Stimulated activated CD4-positive, alpha-beta T cell treated with anti-CD3 and anti-CD28 coated beads, Interleukin-1b, Interleukin-23, amount 100 ng/mL, for 24 hours (primary cell): ENCODE data around the gene ICAM5.
"Not testable (repeated sequence)": the region's sequence is repeated elsewhere in the genome, so short reads cannot be mapped to it uniquely, and the experiment has no call there.

Experiments used
- DNase-seq, 4 experiments: peaks; one replicate each; pipeline ENCODE4 v3.0.0-alpha.2; 2020; ENCODE audit warnings: low read depth in 4 of 4, low spot score in 1 of 4

Gene ICAM5

DNA sequence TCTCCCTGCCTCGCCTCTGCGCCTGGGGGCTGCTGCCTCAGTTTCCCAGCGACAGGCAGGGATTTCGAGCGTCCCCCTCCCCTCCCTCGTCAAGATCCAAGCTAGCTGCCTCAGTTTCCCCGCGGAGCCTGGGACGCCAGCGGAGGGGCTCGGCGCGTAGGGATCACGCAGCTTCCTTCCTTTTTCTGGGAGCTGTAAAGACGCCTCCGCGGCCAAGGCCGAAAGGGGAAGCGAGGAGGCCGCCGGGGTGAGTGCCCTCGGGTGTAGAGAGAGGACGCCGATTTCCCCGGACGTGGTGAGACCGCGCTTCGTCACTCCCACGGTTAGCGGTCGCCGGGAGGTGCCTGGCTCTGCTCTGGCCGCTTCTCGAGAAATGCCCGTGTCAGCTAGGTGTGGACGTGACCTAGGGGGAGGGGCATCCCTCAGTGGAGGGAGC is 19.6 kb upstream of the ICAM5 start:
- DNase-seq = peak in 1 of 4 experiments; percentile 73

DNA sequence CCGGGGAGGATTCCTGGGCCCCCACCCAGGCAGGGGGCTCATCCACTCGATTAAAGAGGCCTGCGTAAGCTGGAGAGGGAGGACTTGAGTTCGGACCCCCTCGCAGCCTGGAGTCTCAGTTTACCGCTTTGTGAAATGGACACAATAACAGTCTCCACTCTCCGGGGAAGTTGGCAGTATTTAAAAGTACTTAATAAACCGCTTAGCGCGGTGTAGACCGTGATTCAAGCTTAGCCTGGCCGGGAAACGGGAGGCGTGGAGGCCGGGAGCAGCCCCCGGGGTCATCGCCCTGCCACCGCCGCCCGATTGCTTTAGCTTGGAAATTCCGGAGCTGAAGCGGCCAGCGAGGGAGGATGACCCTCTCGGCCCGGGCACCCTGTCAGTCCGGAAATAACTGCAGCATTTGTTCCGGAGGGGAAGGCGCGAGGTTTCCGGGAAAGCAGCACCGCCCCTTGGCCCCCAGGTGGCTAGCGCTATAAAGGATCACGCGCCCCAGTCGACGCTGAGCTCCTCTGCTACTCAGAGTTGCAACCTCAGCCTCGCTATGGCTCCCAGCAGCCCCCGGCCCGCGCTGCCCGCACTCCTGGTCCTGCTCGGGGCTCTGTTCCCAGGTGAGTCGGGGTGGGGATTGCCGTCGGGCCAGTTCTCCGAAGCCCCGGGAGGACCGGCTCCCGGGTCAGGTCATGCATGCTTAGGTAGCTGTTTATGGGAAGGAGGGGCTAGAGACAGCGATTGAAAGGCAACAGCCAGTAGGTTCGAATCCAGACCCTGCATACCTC is 18.9 kb upstream of the ICAM5 start, which contains the start of gene ICAM1:
ICAM1 (plus strand) TSS at position 505 of the 779 bp plus-strand sequence; CDS start at position 545, 40 bp downstream.
- peak in 2 of 4 experiments; percentile 51 to 62 for DNase-seq

DNA sequence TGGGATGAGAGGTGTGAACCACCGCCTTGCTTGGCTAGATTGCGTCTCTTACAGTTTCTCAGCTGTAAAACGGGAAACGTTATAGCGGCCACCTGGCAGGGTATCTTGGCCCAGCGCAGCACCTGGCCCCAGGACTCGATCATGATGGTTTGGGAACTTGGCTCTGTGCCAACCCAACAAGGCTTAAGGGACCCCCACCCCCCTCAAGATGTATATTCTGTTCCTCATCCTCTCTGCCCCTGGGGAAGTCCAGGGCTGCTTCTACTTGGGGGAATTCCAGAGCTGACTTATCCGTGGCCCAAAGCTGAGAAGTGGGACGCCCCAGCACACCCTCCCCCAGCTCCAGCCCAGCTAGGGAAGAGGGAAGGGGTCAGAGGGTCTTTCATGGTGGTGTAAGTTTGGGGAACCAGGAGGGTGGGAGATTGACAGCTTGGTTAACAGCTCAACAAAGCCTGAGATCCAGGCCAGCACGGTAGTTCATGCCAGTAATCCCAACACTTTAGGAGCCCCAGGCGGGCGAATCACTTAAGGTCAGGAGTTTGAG is 18.1 kb upstream of the ICAM5 start:
- DNase-seq = no peak

DNA sequence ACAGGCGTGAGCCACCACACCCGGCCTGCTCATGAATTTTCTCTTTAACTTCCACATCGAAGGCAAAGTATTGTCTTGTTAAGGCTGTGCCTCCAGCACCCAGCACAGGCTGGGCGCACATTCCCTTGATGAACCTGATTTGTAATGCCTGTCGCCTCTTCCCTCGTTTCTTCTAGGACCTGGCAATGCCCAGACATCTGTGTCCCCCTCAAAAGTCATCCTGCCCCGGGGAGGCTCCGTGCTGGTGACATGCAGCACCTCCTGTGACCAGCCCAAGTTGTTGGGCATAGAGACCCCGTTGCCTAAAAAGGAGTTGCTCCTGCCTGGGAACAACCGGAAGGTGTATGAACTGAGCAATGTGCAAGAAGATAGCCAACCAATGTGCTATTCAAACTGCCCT is 15.2 kb upstream of the ICAM5 start:
- no peak for DNase-seq

DNA sequence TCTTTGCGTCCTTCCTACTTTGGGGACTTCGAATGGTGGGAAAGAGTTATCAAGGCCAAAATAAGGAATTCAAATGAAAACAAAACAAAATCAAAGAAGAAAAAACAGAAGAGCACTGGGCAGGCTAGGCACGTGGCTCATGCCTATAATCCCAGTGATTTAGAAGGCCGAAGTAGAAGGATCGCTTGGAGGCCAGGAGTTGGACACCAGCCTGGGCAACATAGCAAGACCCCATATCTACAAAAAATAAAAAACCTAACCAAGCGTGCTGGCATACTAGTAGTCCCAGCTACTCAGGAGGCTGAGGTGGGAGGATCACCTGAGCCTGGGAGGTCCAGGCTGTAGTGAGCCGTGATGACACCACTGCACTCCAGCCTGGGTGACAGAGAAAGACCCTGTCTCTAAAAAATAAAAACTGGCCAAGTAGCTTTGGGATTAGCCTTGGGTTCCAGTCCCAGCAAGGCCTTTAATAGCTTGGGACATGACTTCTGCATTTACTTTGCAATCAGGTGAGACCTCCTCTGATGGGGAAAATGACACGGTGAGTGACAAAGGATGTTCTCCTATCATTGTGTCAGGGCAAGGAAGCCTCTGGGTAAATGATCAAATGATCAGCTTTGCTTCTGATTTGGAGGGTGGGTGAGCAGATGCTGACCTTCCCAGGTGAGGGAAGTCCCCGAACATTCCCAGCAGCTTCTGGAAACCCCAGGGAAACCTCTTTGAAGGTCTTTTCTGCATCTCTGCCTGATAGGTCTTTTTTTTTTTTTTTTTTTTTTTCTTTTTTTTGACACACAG is 11.8 kb upstream of the ICAM5 start:
- DNase-seq = no peak

DNA sequence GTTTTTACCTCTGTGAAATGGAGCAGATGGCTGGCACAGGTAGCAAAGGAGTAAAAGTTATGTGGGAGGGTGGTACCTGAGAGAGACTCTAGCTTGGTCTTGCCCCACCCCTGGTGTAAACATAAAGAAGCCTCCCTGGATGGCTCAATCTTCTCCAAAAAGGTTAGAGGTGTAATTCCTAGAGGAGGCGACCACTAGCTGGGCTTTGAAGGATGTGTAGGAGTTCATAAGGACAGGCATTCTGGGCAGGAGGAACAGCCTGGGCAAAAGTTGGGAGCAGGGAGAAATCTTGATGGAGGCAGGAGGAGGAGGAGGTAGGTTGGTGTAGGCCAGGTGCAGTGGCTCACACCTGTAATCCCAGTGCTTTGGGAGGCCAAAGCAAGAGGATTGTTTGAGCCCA is 10.8 kb upstream of the ICAM5 start:
- DNase-seq = no peak

DNA sequence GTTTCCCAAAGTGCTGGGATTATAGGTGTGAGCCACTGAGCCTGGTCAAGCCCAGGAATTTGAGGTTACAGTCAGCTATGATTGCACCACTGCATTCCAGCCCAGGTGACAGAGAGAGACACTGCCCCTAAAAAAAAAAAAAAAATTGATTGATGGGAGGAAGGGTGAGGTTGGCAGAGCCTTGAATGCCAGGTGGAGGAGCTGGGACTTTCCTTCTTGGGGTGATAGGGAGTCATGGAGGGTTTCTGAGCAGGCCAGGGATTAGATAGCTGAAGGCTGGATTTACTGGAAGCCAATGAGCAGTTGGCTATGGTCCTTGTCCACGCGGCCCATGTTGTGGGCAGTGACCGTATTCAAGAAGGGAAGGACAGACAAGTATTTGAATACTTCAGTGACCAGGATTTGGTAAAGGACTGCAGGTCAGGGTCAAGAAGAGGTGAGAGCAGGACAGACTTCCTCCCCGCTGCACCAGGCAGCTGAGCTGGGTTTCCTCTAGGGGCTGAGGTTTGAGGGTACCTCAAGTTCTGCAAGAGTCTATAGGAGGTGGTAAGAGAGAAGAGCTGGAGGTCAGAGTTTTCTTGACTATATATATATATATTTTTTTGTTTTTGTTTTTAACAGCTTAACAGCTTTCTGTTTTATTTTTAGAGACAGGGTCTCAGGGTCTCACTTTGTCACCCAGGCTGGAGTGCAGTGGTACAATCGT is 9.9 kb upstream of the ICAM5 start:
- DNase-seq = no peak

DNA sequence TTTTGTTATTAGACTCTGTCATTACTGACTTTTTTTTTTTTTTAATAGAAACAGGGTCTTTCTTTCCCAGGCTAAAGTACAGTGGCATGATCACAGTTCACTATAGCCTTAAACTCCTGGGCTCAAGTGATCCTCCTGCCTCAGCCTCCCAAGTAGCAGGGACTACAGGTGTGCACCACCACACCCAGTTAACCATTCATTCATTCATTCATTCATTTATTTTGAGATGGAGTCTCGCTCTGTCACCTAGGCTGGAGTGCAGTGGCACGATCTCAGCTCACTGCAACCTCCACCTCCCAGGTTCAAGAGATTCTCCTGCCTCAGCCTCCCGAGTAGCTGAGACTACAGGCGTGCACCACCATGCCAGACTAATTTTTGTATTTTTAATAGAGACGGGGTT is 7.7 kb upstream of the ICAM5 start:
- not testable (repeated sequence) for DNase-seq

DNA sequence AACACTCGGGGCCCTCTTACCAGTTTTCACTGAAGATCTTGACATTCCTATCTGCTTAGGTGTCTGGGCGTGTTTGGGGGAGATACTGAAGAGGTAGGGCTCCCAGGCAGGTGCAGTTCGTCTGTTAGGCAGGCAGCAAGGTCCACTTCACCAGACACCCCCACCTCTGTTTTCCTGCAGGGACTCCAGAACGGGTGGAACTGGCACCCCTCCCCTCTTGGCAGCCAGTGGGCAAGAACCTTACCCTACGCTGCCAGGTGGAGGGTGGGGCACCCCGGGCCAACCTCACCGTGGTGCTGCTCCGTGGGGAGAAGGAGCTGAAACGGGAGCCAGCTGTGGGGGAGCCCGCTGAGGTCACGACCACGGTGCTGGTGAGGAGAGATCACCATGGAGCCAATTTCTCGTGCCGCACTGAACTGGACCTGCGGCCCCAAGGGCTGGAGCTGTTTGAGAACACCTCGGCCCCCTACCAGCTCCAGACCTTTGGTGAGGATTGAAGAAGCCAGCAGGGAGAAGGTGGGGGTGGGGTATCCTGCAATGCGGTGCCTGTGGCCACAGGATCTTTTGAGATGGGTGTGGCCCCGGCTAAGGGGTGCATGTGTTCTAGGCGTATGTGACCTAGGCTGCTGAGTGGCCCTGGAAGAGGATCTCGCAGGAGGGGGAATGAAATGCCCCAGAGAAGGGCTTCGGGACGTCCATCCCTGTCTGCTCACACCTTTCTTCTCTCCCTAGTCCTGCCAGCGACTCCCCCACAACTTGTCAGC is 6.3 kb upstream of the ICAM5 start:
- DNase-seq = no peak

DNA sequence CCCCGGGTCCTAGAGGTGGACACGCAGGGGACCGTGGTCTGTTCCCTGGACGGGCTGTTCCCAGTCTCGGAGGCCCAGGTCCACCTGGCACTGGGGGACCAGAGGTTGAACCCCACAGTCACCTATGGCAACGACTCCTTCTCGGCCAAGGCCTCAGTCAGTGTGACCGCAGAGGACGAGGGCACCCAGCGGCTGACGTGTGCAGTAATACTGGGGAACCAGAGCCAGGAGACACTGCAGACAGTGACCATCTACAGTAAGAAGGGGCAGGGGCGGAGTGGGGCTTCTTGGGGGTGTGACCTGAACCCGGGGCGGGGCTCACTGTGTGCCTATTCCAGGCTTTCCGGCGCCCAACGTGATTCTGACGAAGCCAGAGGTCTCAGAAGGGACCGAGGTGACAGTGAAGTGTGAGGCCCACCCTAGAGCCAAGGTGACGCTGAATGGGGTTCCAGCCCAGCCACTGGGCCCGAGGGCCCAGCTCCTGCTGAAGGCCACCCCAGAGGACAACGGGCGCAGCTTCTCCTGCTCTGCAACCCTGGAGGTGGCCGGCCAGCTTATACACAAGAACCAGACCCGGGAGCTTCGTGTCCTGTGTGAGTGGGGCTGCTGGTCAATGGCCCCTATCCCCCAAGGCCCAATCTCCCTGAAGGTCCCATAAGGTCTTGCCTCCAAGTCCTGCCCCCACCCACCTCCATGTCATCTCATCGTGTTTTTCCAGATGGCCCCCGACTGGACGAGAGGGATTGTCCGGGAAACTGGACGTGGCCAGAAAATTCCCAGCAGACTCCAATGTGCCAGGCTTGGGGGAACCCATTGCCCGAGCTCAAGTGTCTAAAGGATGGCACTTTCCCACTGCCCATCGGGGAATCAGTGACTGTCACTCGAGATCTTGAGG is 5.4 kb upstream of the ICAM5 start:
- no peak for DNase-seq

DNA sequence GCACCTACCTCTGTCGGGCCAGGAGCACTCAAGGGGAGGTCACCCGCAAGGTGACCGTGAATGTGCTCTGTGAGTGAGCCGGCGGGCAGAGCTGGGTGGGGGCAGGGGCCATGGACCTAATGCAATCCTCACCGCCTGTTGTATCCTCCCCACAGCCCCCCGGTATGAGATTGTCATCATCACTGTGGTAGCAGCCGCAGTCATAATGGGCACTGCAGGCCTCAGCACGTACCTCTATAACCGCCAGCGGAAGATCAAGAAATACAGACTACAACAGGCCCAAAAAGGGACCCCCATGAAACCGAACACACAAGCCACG is 4.8 kb upstream of the ICAM5 start:
- DNase-seq = no peak

DNA sequence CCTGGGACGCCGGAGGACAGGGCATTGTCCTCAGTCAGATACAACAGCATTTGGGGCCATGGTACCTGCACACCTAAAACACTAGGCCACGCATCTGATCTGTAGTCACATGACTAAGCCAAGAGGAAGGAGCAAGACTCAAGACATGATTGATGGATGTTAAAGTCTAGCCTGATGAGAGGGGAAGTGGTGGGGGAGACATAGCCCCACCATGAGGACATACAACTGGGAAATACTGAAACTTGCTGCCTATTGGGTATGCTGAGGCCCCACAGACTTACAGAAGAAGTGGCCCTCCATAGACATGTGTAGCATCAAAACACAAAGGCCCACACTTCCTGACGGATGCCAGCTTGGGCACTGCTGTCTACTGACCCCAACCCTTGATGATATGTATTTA is 4.4 kb upstream of the ICAM5 start:
- DNase-seq = no peak

DNA sequence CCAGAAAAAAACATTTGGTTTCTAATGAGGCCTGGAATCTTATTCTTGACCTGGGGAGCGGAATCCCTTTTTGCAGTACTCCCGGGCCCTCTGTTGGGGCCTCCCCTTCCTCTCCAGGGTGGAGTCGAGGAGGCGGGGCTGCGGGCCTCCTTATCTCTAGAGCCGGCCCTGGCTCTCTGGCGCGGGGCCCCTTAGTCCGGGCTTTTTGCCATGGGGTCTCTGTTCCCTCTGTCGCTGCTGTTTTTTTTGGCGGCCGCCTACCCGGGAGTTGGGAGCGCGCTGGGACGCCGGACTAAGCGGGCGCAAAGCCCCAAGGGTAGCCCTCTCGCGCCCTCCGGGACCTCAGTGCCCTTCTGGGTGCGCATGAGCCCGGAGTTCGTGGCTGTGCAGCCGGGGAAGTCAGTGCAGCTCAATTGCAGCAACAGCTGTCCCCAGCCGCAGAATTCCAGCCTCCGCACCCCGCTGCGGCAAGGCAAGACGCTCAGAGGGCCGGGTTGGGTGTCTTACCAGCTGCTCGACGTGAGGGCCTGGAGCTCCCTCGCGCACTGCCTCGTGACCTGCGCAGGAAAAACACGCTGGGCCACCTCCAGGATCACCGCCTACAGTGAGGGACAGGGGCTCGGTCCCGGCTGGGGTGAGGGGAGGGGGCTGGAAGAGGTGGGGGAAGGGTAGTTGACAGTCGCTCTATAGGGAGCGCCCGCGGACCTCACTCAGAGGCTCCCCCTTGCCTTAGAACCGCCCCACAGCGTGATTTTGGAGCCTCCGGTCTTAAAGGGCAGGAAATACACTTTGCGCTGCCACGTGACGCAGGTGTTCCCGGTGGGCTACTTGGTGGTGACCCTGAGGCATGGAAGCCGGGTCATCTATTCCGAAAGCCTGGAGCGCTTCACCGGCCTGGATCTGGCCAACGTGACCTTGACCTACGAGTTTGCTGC is 2.7 kb upstream of the ICAM5 start, which contains the start of gene ICAM4:
ICAM4 (plus strand) TSS at position 153 of the 935 bp plus-strand sequence; CDS start at position 211, 58 bp downstream.
- DNase-seq = no peak

DNA sequence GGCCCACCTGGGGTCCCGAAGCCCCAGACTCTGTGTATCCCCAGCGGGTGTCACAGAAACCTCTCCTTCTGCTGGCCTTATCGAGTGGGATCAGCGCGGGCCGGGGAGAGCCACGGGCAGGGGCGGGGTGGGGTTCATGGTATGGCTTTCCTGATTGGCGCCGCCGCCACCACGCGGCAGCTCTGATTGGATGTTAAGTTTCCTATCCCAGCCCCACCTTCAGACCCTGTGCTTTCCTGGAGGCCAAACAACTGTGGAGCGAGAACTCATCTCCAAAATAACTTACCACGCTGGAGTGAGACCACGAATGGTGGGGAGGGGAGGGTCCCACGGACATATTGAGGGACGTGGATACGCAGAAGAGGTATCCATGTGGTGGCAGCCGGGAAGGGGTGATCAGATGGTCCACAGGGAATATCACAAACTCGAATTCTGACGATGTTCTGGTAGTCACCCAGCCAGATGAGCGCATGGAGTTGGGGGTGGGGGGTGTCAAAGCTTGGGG is 1.0 kb upstream of the ICAM5 start:
- DNase-seq = no peak

DNA sequence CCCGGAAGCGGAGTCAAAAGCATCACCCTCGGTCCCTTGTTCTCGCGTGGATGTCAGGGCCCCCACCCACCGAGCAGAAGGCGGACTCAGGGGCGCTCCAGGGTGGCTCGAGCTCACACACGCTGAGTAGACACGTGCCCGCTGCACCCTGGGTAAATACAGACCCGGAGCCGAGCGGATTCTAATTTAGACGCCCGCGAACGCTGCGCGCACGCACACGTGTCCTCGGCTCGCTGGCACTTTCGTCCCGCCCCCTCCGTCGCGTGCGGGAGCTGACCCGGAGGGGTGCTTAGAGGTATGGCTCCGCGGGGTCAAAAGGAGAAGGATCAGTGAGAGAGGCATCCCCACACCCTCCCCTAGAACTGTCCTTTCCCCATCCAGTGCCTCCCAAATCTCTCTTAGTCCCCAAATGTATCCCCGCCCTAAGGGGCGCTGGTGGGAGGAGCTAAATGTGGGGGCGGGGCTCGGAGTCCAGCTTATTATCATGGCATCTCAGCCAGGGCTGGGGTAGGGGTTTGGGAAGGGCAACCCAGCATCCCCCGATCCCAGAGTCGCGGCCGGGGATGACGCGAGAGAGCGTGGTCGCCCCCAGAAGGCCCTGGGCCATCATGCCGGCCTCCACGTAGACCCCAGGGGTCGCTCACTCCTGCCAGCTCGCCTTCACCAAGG is 451 bp upstream of the ICAM5 start:
- DNase-seq = no peak

DNA sequence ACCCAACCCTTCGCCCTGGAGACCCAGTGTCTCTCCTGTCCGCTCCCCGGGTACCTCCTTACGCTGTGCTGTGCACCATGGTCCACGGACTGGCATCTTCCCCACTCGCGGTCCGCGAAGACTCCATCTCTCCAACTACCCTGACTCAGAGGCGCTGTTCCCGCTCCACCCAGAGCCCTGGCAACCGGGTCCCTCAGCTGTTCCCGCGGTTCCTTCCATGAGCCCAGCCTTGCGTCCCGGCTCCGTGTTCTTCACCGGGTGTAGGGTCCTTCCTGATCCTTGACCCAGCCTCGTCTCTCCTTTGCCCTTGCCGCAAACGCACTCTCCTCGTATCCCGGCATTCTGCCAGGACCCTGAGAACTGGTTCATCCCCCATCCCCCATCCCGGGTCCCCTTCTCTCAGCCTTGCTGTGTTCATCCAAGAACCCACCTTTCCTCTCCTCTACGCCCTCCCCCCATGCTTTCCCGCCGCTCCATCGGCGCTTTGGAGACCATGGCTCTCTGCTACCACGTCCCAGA is 664 bp downstream of the ICAM5 start:
- no peak for DNase-seq

DNA sequence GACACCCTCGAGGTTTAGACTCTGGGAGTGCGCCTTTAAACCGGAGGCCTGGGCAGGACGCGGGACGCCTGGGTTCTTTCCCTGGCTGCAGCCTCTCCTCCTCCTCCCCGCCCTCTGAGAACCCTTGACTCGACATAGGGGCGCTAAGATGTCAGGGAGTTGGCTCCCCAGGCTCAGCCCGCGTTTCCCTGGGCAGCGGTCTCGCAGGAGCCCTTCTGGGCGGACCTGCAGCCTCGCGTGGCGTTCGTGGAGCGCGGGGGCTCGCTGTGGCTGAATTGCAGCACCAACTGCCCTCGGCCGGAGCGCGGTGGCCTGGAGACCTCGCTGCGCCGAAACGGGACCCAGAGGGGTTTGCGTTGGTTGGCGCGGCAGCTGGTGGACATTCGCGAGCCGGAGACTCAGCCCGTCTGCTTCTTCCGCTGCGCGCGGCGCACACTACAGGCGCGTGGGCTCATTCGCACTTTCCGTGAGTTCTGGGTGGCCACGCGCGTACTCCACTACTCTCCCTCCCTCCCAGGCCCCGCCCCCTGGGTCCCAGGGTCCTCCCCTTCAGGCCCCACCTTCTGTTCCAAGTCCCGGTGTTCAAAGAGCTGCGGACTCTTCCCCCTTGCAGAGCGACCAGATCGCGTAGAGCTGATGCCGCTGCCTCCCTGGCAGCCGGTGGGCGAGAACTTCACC is 1.3 kb downstream of the ICAM5 start:
- DNase-seq = no peak
